ENCODE data around the gene TMEM154. TPM values are rescaled to one million over a fixed set of nuclear protein-coding genes. Genes with fewer than 3 reads are reported as not detected.

TMEM154 gene
- total and polyA plus RNA-seq, 7 experiments from 2014 or later, result 21.3 to 46.8 (median 36.9) TPM

DNA sequence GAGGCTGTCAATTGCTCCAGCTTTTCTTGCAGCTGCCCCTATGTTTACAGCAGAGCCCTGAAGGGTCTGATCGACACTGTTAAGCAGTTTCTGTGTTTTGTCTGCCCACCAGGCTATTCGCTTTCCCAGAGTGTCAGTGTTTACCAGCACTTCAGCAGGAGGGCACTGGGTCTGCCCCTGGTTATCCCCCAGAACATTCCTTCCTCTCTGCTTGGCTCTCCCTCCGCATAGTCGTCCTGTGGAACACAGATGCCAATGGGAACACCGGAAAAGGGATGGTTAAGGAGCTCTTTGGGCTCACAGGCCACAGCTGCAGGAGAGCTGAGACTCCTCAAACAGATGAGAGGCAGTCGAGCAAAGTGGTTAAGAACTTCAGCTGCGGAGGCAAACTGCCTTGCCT is 72.6 kb downstream of the TMEM154 start:
- Histone ChIP-seq H3K9me3 (ENCODE audit: control insufficient read depth in 2 of 3, low read length in 3 of 3) (no peaks in the 10 kb centered on the region), H3K4me3 (ENCODE audit: low read length) (no peak overlapping the region), H3K27ac (ENCODE audit: low read depth, low read length) (no peak overlapping the region), H3K36me3 (ENCODE audit: control insufficient read depth in 2 of 3, insufficient read depth in 3 of 3, low read length in 3 of 3) (no peaks in the 10 kb centered on the region), H3K4me1 (ENCODE audit: control insufficient read depth in 2 of 2, insufficient read depth in 2 of 2, low read length in 2 of 2) (no peaks in the 10 kb centered on the region), H3K27me3 (ENCODE audit: control insufficient read depth in 2 of 2, insufficient read depth in 2 of 2, low read length in 2 of 2) (no peaks in the 10 kb centered on the region)
- H3K4me3 Mint-ChIP-seq, result no peak overlapping the region
- DNase-seq (no peak), ATAC-seq (no peak)
- ChIA-PET CTCF (no interaction called here), POLR2A (interaction anchor here (0.7 kb wide), 1 partner anchor 71 kb away, joined by 3 read pairs; the partner anchor contains the start of gene FBXW7)
- no peaks in the 10 kb centered on the region for H3K9me3 Mint-ChIP-seq
- H3K36me3 Mint-ChIP-seq, result peaks cover 0 to 5% (median 0%) of the 10 kb centered on the region in 5 donors
- peaks cover 0 to 7% (median 0%) of the 10 kb centered on the region in 5 donors for H3K27me3 Mint-ChIP-seq
- intact Hi-C loops (cut with micrococcal nuclease), result no loop called here
- peaks cover 0 to 19% (median 0%) of the 10 kb centered on the region in 7 donors for H3K4me1 Mint-ChIP-seq
- no peak overlapping the region for H3K27ac Mint-ChIP-seq

DNA sequence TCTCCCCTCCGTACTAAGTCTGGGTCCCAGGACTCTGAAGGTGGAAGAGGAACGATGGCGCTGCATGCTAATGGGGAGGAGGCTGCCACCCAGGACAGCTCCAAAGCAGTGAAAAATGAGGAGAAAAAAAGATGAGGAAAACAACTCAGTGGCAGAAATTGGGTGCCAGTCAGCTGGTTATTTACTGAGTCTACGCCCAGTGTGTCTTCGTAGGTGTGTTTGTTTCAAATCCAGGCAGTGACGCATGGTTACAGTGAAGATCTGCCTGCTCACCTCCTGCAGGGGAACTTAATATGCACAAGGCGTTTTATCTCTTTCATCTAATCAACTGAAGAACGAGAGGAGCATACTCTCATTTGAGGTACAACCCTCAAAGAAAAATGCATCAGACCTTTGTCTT is 73.0 kb downstream of the TMEM154 start:
- Histone ChIP-seq H3K27ac (ENCODE audit: low read depth, low read length) (no peak overlapping the region), H3K4me1 (ENCODE audit: control insufficient read depth in 2 of 2, insufficient read depth in 2 of 2, low read length in 2 of 2) (no peaks in the 10 kb centered on the region), H3K4me3 (ENCODE audit: low read length) (no peak overlapping the region), H3K9me3 (ENCODE audit: control insufficient read depth in 2 of 3, low read length in 3 of 3) (no peaks in the 10 kb centered on the region), H3K27me3 (ENCODE audit: control insufficient read depth in 2 of 2, insufficient read depth in 2 of 2, low read length in 2 of 2) (no peaks in the 10 kb centered on the region), H3K36me3 (ENCODE audit: control insufficient read depth in 2 of 3, insufficient read depth in 3 of 3, low read length in 3 of 3) (no peaks in the 10 kb centered on the region)
- Mint-ChIP-seq H3K36me3 (peaks cover 0 to 5% (median 0%) of the 10 kb centered on the region in 5 donors), H3K4me1 (peaks cover 0 to 19% (median 0%) of the 10 kb centered on the region in 7 donors), H3K9me3 (no peaks in the 10 kb centered on the region), H3K4me3 (no peak overlapping the region), H3K27me3 (peaks cover 0 to 9% (median 0%) of the 10 kb centered on the region in 5 donors), H3K27ac (peak overlapping the region in 1 of 9 donors; percentile 7)
- ChIA-PET POLR2A (interaction anchor here (0.7 kb wide), 1 partner anchor 71 kb away, joined by 3 read pairs; the partner anchor contains the start of gene FBXW7), CTCF (interaction anchor here (0.6 to 0.8 kb wide), 3 partner anchors 131 to 219 kb away, joined by 3 to 5 read pairs (median 4); no protein-coding TSS in a partner anchor)
- intact Hi-C loops (cut with micrococcal nuclease), result no loop called here
- peak; percentile 75 for ATAC-seq
- peak in 2 of 9 donors; percentile 7 to 9 for DNase-seq

DNA sequence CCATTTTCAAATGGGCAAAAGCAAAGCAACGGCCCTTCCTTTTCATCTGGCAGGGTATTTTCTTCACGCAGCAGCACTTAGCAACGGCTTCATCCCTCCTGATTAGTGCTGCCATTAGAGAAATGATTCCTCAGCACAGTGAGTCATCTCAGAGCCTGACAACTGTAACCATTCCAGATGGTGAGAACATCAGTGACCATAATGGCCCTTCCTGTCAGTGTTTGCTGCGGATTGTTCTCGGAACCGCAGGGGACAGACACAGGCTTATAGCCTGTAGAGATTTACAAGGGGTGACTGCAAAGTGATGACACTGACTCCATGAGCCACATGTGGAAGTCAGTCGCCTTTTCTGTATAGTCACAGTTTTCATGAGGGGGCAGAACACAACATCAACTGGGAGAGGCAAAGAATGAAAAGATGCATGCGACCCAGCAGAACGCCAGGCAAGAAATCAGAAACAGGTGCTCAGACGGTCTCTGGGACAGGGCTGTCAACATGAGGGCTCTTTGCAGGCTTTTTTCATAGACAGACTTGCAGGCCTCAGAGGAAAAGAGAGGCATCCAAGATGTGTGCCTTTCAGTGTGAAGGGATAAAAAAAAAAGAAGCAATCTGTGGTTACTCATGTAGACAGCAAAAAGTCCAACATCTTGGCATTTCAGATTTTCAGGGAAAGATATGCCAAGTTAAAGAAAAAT is 74.0 kb downstream of the TMEM154 start:
- Histone ChIP-seq H3K27me3 (ENCODE audit: control insufficient read depth in 2 of 2, insufficient read depth in 2 of 2, low read length in 2 of 2) (no peaks in the 10 kb centered on the region), H3K4me1 (ENCODE audit: control insufficient read depth in 2 of 2, insufficient read depth in 2 of 2, low read length in 2 of 2) (no peaks in the 10 kb centered on the region), H3K4me3 (ENCODE audit: low read length) (no peak overlapping the region), H3K27ac (ENCODE audit: low read depth, low read length) (no peak overlapping the region), H3K36me3 (ENCODE audit: control insufficient read depth in 2 of 3, insufficient read depth in 3 of 3, low read length in 3 of 3) (no peaks in the 10 kb centered on the region), H3K9me3 (ENCODE audit: control insufficient read depth in 2 of 3, low read length in 3 of 3) (no peaks in the 10 kb centered on the region)
- ChIA-PET POLR2A (interaction anchor here (0.6 kb wide), 1 partner anchor 45 kb away, joined by 3 read pairs; no protein-coding TSS in a partner anchor), CTCF (interaction anchor here (0.6 to 0.8 kb wide), 2 partner anchors 130 to 201 kb away, joined by 4 to 5 read pairs; no protein-coding TSS in a partner anchor)
- ATAC-seq, result no peak
- Mint-ChIP-seq H3K4me3 (no peak overlapping the region), H3K4me1 (peaks cover 0 to 19% (median 3%) of the 10 kb centered on the region in 7 donors), H3K36me3 (peaks cover 0 to 5% (median 0%) of the 10 kb centered on the region in 5 donors), H3K9me3 (no peaks in the 10 kb centered on the region), H3K27me3 (peaks cover 0 to 7% (median 0%) of the 10 kb centered on the region in 5 donors), H3K27ac (no peak overlapping the region)
- intact Hi-C loops (cut with micrococcal nuclease), result no loop called here
- no peak for DNase-seq

DNA sequence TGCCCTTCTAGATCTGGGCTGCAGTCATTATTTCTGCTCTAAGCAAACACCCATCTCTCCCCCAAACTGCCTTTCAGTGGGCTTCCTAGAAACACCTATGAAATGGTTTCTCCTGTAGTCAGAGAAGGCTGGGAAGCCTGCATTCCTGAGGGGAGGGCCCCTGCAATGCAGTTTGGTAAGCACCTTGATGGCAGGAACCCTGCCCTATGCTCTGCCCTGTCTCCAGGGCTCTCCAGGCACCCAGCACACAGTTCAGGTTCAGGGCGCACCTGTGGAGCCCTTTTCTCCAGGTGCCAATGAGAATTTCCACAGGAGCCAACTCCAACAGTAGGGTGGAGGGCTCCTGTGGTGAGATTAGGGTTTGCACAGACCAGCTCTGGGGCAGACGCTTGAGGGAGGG is 74.8 kb downstream of the TMEM154 start:
- H3K27me3 Mint-ChIP-seq, result peaks cover 0 to 7% (median 0%) of the 10 kb centered on the region in 5 donors
- H3K4me1 Mint-ChIP-seq, result peaks cover 0 to 19% (median 2%) of the 10 kb centered on the region in 7 donors
- no peak overlapping the region for H3K4me3 Mint-ChIP-seq
- no peak overlapping the region for H3K27ac ChIP-seq (ENCODE audit: low read depth, low read length)
- intact Hi-C loops (cut with micrococcal nuclease), result no loop called here
- H3K36me3 Mint-ChIP-seq, result peaks cover 0 to 5% (median 0%) of the 10 kb centered on the region in 5 donors
- no peak overlapping the region for H3K4me3 ChIP-seq (ENCODE audit: low read length)
- DNase-seq (no peak), ATAC-seq (no peak)
- ChIA-PET POLR2A (no interaction called here), CTCF (no interaction called here)
- H3K4me1 ChIP-seq (ENCODE audit: control insufficient read depth in 2 of 2, insufficient read depth in 2 of 2, low read length in 2 of 2), result no peaks in the 10 kb centered on the region
- H3K36me3 ChIP-seq (ENCODE audit: control insufficient read depth in 2 of 3, insufficient read depth in 3 of 3, low read length in 3 of 3), result no peaks in the 10 kb centered on the region
- H3K27ac Mint-ChIP-seq, result no peak overlapping the region
- no peaks in the 10 kb centered on the region for H3K9me3 ChIP-seq (ENCODE audit: control insufficient read depth in 2 of 3, low read length in 3 of 3)
- no peaks in the 10 kb centered on the region for H3K27me3 ChIP-seq (ENCODE audit: control insufficient read depth in 2 of 2, insufficient read depth in 2 of 2, low read length in 2 of 2)
- H3K9me3 Mint-ChIP-seq, result no peaks in the 10 kb centered on the region

DNA sequence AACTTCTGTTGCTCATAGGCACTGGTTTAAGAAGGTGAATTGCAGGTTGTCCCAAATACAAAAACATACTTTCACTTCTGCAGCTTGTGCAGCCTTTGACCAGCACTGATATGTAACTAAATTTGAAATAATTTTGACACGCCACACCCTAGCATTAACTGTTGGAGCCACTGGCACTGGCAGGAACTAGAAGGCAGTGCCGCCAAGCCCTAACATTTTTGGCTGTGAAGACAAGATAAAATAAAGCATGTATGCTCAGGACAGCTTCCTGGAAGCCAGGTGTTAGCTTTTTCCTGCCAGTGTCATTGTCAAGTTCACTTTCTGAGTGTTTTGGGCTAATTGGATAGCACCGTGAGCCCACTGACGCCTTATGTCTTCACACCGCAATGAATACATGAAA is 78.6 kb downstream of the TMEM154 start:
- DNase-seq, result no peak
- ChIA-PET POLR2A (no interaction called here), CTCF (interaction anchor here (0.9 kb wide), 1 partner anchor 83 kb away, joined by 3 read pairs; no protein-coding TSS in a partner anchor)
- intact Hi-C loops (cut with micrococcal nuclease), result no loop called here
- Mint-ChIP-seq H3K4me1 (peaks cover 0 to 6% (median 2%) of the 10 kb centered on the region in 7 donors), H3K27ac (no peak overlapping the region), H3K27me3 (peaks cover 0 to 2% (median 0%) of the 10 kb centered on the region in 5 donors), H3K9me3 (no peaks in the 10 kb centered on the region), H3K36me3 (peaks cover 0 to 4% (median 0%) of the 10 kb centered on the region in 5 donors), H3K4me3 (no peak overlapping the region)
- H3K36me3 ChIP-seq (ENCODE audit: control insufficient read depth in 2 of 3, insufficient read depth in 3 of 3, low read length in 3 of 3), result no peaks in the 10 kb centered on the region
- no peak overlapping the region for H3K4me3 ChIP-seq (ENCODE audit: low read length)
- no peaks in the 10 kb centered on the region for H3K27me3 ChIP-seq (ENCODE audit: control insufficient read depth in 2 of 2, insufficient read depth in 2 of 2, low read length in 2 of 2)
- H3K27ac ChIP-seq (ENCODE audit: low read depth, low read length), result no peak overlapping the region
- no peaks in the 10 kb centered on the region for H3K9me3 ChIP-seq (ENCODE audit: control insufficient read depth in 2 of 3, low read length in 3 of 3)
- H3K4me1 ChIP-seq (ENCODE audit: control insufficient read depth in 2 of 2, insufficient read depth in 2 of 2, low read length in 2 of 2), result no peaks in the 10 kb centered on the region
- no peak for ATAC-seq

DNA sequence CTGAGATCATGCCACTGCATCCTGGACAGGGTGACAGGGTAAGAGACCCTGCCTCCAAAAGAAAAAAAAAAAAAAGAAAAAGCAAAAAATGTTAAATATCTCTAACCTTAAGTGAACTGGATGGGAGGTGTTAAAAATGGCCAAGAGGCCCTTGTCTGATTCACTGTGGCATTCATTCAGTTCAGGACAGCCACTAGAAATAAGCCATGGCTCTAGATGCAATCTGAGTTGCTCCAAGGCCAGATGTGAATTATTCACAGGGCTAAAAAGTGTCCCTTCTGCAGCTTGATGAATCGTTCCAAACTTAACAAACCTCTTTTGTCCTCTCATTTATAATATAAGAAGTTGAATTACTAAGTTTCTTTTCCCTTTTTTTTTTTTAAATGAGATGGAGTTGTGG is 80.2 kb downstream of the TMEM154 start:
- Mint-ChIP-seq H3K36me3 (peaks cover 0 to 4% (median 0%) of the 10 kb centered on the region in 5 donors), H3K27ac (no peak overlapping the region), H3K4me1 (peaks cover 0 to 5% (median 2%) of the 10 kb centered on the region in 7 donors), H3K4me3 (no peak overlapping the region), H3K9me3 (no peaks in the 10 kb centered on the region), H3K27me3 (peaks cover 0 to 6% (median 0%) of the 10 kb centered on the region in 5 donors)
- Histone ChIP-seq H3K4me1 (ENCODE audit: control insufficient read depth in 2 of 2, insufficient read depth in 2 of 2, low read length in 2 of 2) (no peaks in the 10 kb centered on the region), H3K27ac (ENCODE audit: low read depth, low read length) (no peak overlapping the region), H3K36me3 (ENCODE audit: control insufficient read depth in 2 of 3, insufficient read depth in 3 of 3, low read length in 3 of 3) (no peaks in the 10 kb centered on the region), H3K4me3 (ENCODE audit: low read length) (no peak overlapping the region), H3K27me3 (ENCODE audit: control insufficient read depth in 2 of 2, insufficient read depth in 2 of 2, low read length in 2 of 2) (no peaks in the 10 kb centered on the region), H3K9me3 (ENCODE audit: control insufficient read depth in 2 of 3, low read length in 3 of 3) (no peaks in the 10 kb centered on the region)
- POLR2A ChIA-PET, result no interaction called here
- CTCF ChIA-PET, result no interaction called here
- intact Hi-C loops (cut with micrococcal nuclease), result no loop called here
- ATAC-seq (no peak), DNase-seq (no peak)

All from naive thymus-derived CD4-positive, alpha-beta T cell (primary cell).